NCI-H2107 treated with DMSO at 0.1 percent for 48 hours (cell line): ENCODE measurements around the gene AK1.

Source experiments
- DNase-seq: peaks from one replicate; lab custom pipeline; 2025; ENCODE audit not compliant: unreplicated experiment; lab: John Stamatoyannopoulos, UW

Gene AK1

DNA sequence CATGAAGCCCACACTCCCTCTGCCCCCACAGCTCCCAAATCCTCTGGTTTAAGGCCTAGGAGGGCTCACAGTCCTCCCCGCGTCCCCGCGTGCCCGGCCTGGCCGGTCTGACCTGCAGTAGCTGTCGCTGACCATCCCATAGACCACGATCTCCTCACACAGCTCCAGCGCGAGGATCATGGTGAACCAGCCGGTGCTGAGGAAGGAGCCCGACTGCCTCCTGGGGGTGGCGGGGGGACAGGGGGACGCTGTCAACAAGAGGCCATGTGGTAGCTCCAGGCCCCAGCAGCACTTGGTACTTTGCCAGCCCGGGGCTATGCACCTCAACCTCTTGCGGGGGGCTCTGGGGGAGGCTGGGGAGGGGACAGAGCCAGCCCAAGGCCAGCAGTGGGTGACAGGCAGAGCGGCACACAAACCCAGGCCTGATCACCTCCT lies 32.4 kb upstream of the AK1 start:
- DNase-seq: no peak

DNA sequence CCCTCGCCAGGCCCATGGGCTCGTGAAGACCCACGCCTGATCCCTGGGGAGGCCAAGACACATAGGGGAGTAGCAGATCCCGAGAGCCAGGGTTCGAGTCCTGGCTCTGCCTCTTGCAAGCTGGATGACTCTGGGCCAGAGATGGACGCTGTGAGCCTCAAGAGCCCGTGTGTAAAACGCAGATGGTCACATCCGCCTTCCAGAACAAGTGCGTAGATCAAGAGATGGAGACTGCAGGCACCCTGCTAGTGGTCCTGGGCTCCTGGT lies 31.1 kb upstream of the AK1 start:
- no peak for DNase-seq

DNA sequence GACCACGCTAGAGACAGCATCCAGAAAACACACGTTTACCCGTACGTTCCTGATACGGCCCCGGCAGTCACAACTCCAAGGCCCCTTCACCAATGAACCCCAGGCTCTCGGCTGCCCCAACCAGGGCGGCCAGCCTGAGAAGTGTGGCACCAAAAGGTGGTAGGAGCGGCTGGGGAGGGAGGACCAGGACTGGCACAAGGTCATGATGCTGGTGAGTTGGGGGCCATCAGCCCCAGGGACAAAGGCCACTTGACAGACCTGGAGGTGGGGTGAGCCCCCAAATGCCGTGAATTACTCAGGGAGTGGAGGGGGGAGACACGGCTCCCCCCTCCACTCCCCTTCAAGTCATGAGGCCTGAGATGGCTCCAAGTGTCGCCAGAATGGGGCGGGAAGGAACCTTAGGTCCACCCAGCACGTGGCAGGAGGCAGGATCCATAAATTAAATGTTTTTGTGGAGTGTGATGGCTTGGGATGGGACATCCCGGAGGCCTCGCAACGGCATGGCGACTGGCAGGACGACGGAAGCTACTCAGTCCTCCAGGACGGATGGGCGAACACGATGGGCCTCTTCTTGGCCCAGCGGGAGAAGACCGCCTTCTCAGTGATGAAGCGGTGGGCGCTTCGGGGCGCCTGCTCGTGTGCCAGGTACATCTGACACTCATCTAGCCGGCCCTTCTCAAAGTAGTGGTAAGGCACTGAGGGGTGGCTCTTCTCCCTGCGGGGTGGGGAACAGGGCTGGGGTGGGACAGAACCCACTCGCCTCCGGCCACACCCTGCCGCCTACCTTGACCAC lies 30.6 kb upstream of the AK1 start:
- no peak for DNase-seq

GRCh38 chr9:127905788-127906191 lies 28.3 kb upstream of the AK1 start:
- no peak for DNase-seq

DNA sequence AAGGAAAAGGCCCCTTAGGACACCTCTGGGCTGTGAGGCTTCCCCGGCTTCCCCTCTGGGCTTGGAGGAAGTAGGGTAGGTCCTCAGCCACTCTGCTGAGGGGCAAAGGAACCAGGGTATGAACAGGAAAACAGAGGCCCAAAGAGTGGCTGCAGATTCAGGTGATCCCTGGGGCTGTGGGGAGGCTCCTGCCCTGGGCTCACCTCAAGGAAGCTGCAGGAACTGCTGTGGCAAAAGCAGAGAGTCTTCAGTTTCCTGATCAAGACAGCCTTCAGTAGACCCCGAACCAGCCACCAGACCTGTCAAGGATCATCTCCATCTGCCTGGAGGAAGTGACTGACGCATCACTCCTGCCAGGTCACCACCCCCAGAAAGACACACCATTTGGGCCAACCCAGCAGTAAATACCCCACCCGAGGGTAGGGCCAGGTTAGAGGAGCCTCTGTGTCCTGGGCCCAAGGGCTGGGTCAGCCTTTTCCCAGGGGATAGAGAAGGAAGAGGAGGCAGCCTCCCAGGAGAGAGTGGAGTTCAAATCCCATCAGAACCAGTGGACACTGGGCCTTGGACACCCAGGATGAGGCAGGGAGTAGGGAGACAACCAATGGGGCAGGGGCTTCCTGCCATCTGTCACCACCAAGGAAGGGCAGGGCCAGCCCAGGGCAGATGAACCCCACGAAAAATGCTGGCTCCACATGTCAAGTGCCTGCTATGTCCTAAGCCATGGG lies 27.7 kb upstream of the AK1 start:
- DNase-seq: no peak

DNA sequence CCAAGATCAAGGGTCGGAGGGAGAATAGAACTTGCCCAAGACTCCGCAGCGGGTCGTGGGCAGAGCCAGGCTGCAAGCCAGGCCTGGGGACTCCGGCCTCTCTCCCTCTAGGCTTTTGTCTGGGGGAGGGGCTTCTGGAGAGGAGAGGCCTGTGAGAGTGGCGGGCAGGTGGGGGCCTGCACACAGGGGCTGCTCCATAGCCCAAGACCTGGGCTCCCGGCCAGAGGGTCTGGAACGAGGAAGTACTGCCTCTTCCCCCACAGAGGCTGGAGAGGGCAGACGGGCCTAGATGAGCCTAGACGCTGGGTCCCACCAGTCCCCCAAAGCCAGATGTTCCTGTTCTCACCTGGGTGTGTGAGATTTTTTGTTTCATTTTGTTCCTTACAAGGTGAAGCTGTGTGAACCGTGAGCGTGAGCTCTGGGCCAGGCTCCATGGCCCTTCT lies 27.1 kb upstream of the AK1 start:
- no peak for DNase-seq

- DNase-seq: no peak
These were observed 26.3 kb upstream of the AK1 start for GRCh38 chr9:127903557-127904475.

DNA sequence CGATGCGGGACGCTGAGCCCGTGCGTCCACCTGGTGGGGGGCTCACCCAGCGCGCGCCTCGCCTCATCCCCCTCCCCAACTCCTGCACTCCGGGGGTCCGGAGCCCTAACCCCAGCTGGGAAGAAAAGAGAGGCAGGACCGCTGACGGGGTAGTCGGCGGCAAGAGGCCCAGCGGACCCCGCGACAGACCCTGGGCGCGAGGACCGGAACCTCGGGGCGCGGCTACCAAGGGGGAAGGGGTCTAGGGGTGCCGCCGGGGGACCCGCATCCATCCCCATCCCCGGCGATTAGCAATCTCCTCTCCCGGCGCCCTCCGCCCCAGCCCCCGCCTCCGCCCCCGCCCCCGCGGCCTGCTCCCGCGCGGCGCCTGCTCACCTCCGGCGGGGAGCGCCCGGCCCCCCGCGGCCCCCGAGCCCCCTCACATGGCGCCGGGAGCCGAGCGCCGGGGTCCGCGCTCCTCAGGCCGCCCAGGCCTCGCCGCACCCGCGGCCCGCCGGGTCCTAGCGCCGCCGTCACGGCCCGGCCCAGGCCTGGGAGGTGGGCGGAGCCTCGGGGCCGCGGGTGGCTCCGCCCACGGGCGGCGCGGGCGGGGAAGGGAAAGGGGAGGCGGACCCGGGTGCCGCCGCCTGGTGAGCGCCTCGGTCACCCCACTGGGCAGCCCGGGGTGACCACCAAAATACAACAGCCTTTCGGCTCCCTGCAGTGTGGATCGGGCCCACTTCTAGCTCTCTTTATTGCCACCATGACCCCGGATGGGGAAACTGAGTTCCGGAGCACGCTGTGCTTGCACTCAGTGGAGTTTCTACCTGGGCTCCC lies 21.9 kb upstream of the AK1 start, which contains the start of gene ST6GALNAC6:
TSS of gene ST6GALNAC6 (minus strand) at position 476 of the 816 bp plus-strand sequence. CDS start 1,622 bp downstream, outside the sequence.
- no peak for DNase-seq

DNA sequence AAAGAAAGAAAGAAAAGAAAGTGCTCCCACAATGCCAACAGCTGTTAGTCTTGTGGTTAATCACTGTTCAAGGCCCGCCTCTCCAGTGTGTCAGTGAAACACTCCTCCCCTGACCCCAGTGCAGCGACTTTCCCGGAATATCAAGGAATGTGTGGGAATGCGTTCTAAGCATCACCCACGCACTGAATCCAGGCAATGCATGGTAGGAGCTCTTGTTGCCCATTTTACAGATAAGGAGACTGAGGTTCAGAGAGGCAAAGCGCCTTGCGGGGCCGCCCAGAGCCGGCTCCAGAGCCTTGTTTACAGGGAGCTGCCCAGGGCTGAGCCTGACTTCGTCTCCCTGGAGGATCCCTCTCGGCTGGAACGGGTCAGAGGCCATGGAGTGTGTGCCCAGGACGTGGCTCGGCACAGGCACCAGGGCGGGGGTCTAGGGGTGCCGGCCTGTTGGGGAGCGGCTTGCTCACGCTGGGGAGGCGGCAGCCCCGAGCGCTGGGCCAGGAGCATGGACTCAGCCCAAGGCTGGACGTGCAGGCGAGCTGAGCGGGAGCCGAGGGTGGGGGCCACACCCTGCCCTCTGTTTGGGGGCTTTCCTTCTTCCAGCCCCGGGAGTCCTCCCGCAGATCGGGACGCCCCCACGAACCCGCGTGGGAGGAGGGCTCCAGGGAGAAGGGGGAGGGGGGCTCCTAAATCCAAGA lies 21.1 kb upstream of the AK1 start:
- DNase-seq: no peak

DNA sequence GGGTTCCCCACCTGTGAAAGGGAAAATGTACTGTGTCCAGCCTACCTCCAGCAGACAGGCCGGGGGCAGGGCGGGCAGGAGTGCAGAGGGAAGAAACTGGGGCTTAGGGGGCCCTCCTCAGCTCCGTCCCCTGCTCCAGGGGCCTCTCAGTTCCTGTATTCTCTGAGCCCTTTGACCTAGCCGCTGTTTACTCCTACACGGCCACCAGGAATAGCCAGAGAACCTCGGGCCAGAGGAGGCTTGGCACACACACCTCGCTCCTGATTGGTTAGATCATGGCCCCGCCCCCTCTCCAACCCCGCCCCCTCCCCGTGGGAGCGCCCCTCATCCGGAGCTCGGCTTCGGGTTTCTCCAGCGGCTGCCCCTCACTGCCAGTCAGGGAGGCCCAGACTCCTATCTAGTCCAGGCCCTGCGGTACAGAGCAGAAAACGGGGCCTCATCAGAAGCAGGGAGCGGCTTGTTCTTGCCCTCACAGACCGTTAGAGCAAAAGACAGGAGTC lies 19.8 kb upstream of the AK1 start:
- no peak for DNase-seq

DNA sequence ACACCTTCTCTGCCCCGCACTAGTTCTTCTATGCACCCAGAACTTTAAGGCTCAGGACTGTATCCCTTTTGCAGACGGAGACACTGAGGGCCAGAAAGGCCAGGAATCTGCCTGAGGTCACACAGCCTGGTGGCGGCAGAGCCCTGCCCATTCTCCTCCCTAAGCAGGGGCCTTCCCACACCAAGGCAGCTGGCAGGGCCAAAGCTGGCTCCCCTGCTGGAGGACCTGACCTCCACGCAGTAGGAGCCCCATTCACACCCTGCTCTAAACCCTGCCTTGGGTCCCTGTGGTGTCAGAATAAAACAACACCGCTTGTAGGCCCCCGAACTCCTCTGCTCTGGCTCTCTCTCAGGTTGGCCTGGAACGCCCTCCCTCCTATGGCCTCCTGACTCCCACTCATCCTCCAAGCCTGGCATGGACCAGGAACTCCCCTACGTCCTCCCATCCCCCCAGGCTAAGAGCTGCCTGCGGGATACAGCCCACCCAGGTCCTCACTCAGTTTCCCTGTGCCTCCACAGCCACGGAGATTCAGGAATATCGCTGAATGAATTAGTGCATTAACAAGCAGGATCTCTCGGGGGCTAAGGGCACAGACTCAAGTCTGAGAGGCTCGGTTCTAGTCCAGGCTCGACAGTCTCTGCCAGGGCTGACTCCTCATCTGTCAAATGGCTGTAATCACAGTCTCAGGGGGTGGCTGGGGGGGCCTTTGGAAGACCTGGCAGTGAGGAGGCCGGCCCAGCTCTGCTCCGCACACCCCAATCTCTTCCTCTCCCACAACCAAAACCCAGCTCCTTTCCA lies 19.1 kb upstream of the AK1 start:
- DNase-seq: no peak

GRCh38 chr9:127895811-127896210 lies 18.3 kb upstream of the AK1 start:
- no peak for DNase-seq

GRCh38 chr9:127893392-127893791 lies 15.9 kb upstream of the AK1 start:
- DNase-seq: no peak

DNA sequence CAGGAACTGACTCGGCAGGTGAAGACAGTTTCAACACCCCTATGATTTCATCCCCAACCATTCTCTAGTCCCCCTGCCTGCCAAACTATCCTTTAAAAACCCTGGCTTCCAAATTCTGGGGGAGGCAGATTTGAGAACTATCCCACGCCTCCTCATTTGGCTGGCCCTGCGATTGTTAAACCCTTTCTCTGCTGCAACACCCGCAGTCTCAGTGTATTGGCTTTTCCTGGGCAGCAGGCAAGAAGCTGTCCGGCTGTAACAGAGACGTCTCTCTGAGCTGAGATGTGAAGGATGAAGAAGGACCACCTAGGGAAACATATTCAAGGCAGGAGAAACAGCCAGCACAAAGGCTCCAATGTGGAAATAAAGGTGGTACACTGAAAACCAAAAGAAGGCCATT lies 15.4 kb upstream of the AK1 start:
- DNase-seq: no peak

DNA sequence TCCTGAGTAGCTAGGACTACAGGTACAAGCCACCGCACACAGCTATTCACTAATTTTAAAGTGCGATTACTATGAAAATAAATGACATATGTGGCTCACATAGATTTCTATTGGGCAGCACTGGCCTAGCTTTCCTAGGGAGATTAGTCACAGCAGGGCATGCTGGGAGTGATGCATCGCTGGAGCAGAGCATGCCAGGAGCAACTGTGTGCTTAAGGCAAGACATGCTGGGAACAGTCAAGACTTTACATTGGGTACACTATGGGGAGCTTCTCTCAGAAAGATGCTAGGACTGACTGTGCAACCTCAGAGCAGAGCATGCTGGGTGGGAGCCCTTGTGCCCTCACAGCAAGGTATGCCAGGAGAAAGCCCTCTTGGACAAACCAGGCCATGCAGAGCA lies 12.6 kb upstream of the AK1 start:
- DNase-seq: no peak

GRCh38 chr9:127887792-127888191 lies 10.3 kb upstream of the AK1 start:
- DNase-seq: no peak

GRCh38 chr9:127886401-127886972 lies 9.0 kb upstream of the AK1 start:
- no peak for DNase-seq

DNA sequence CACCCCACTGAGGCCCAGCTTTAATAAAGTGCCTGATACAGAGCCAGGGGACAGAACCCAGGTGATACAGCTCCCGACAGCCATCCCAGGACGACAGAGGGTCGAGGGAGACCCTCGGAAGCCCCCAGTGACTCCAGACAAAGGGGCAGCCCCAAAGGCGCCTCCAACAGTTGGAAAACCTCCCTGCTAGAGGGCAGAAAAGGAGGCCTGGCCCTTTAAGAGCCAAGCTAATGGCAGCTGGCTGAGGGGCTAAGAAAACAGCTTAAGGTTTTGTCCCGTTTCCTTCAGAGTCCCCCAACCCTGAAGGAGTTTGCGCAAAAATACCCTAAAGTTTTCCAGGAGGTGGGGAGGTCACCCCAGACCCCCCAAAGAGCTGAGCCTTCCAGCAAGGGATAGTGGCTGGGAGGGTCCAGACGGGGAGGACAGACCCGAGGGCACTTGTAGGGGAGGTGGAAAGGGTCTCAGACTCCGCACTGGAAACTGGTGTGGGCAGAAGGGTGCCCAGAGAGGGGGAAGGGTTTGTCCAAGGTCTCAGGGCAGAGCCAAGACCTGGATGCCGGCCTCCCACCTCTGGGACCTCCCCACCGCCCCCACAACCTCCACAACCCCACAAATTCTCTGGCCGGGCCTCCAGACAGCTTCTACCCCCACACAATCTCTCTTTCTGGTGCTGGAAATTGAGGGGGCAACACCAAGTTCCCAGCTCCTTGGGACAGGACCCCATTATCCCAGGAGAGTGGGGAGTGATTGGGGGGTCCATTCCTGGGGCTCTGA lies 8.2 kb upstream of the AK1 start:
- DNase-seq: no peak
